ENCODE results near the gene CES2. TPM values are rescaled to one million over a fixed set of nuclear protein-coding genes. Genes with fewer than 3 reads are reported as not detected.
"Not testable (repeated sequence)": the region's sequence is repeated elsewhere in the genome, so short reads cannot be mapped to it uniquely, and the experiment has no call there.

The CES2 gene
- total RNA-seq, 1 experiment from 2014 or later = 65.7 TPM

GRCh38 chr16:66933776-66934137 is 1.6 kb upstream of the CES2 start:
- ChIA-PET POLR2A (interaction anchor here (0.8 to 2.8 kb wide), 8 partner anchors 10 to 170 kb away, joined by 3 to 48 read pairs (median 3); partner anchors contain the start of genes CES4A and PDP2), CTCF (interaction anchor here (1.2 to 5.5 kb wide), 3 partner anchors 16 to 39 kb away, joined by 3 to 58 read pairs (median 3); no protein-coding TSS in a partner anchor)
- H3K4me3 Mint-ChIP-seq (ENCODE audit: unreplicated experiment) = peak overlapping the region; percentile 97
- intact Hi-C loops (cut with micrococcal nuclease) = no loop called here
- H3K27me3 Mint-ChIP-seq (ENCODE audit: insufficient read depth, unreplicated experiment) = no peaks in the 10 kb centered on the region
- DNase-seq (ENCODE audit: unreplicated experiment) = peak; percentile 38
- peak overlapping the region; percentile 94 for H3K27ac Mint-ChIP-seq (ENCODE audit: low read depth, unreplicated experiment)
- TF ChIP-seq CTCF (IDR thresholded peaks at IDR 0.05; ENCODE audit: unreplicated experiment) = no peak
- H3K4me1 Mint-ChIP-seq (ENCODE audit: insufficient read depth, unreplicated experiment) = peaks cover 36% of the 10 kb centered on the region
- peaks cover 37% of the 10 kb centered on the region for H3K36me3 Mint-ChIP-seq (ENCODE audit: insufficient read depth, unreplicated experiment)
- TSS peak; percentile 36 for BruUV-seq (replicated peaks)
- no peaks in the 10 kb centered on the region for H3K9me3 Mint-ChIP-seq (ENCODE audit: unreplicated experiment)

DNA sequence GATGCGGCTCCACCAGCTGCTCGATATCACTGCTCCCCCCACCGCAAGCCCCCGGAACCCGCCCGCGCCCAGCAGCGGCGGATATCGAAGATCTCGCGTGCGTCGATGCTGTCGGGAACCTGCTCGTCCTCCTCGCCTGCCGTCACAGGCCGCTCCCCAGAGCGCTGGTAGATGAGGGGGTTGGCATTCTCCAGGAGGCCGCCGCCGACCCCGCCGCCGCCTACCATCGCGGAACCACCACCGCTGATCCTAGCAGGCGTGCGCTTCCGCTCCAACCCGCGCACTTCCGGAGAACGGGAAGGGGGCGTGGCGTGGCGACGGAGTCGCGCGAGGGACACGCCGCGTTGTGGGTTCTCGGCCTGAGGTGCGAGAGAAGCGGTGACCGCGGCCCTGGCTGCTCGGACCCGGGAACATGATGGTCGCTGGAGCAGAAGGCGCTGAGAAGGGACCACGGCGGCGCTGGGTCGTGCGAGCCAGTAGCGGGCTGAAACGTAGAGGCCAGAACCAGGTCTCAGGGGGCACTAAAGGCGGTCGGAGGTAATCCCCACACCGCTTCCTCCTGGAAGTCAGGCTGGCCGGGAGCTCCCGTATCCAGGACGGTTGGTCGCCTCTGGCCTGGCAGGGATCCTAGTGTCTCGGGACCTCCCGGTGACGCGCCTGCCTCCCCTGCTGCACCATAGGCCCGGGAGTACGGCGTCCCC is 1.0 kb upstream of the CES2 start, which contains the start of gene CIAO2B:
Gene CIAO2B, minus strand, starts transcription at position 265 of the 701 bp plus-strand sequence. Its CDS starts 38 bp downstream, at position 227.
- no peak for TF ChIP-seq CTCF (IDR thresholded peaks at IDR 0.05; ENCODE audit: unreplicated experiment)
- CTCF ChIA-PET = interaction anchor here (0.6 to 5.5 kb wide), 4 partner anchors 15 to 580 kb away, joined by 3 to 58 read pairs (median 3); no protein-coding TSS in a partner anchor
- POLR2A ChIA-PET = interaction anchor here (0.7 to 2.8 kb wide), 11 partner anchors 10 to 313 kb away, joined by 3 to 48 read pairs (median 5); partner anchors contain the start of genes CDH16, FHOD1 and PDP2
- Mint-ChIP-seq H3K4me1 (ENCODE audit: insufficient read depth, unreplicated experiment) (peaks cover 31% of the 10 kb centered on the region), H3K4me3 (ENCODE audit: unreplicated experiment) (peak within 1 kb of the TSS; percentile 97), H3K9me3 (ENCODE audit: unreplicated experiment) (no peaks in the 10 kb centered on the region), H3K36me3 (ENCODE audit: insufficient read depth, unreplicated experiment) (peaks cover 42% of the 10 kb centered on the region), H3K27ac (ENCODE audit: low read depth, unreplicated experiment) (peak within 1 kb of the TSS; percentile 94), H3K27me3 (ENCODE audit: insufficient read depth, unreplicated experiment) (no peaks in the 10 kb centered on the region)
- intact Hi-C loops (cut with micrococcal nuclease) = no loop called here
- TSS peak; percentile 44 for BruUV-seq (replicated peaks)
- peak; percentile 82 for DNase-seq (ENCODE audit: unreplicated experiment)

GRCh38 chr16:66934839-66935313 is 440 bp upstream of the CES2 start:
- POLR2A ChIA-PET = interaction anchor here (0.7 to 2.8 kb wide), 8 partner anchors 12 to 312 kb away, joined by 3 to 48 read pairs (median 6); partner anchors contain the start of genes CDH16, FHOD1 and PDP2
- DNase-seq (ENCODE audit: unreplicated experiment); H3K27me3 Mint-ChIP-seq (ENCODE audit: insufficient read depth, unreplicated experiment); H3K9me3 Mint-ChIP-seq (ENCODE audit: unreplicated experiment): not testable (repeated sequence)
- H3K4me3 Mint-ChIP-seq (ENCODE audit: unreplicated experiment) = peak overlapping the region; percentile 97
- TSS peak; percentile 63 for BruUV-seq (replicated peaks)
- CTCF ChIA-PET = interaction anchor here (5.5 kb wide), 1 partner anchor 41 kb away, joined by 58 read pairs; no protein-coding TSS in a partner anchor
- intact Hi-C loops (cut with micrococcal nuclease) = loop anchor here (1.0 kb wide), 1 partner anchor 40 kb away; no protein-coding TSS in a partner anchor
- H3K36me3 Mint-ChIP-seq (ENCODE audit: insufficient read depth, unreplicated experiment) = peaks cover 47% of the 10 kb centered on the region
- H3K27ac Mint-ChIP-seq (ENCODE audit: low read depth, unreplicated experiment) = peak overlapping the region; percentile 94
- H3K4me1 Mint-ChIP-seq (ENCODE audit: insufficient read depth, unreplicated experiment) = peaks cover 31% of the 10 kb centered on the region

DNA sequence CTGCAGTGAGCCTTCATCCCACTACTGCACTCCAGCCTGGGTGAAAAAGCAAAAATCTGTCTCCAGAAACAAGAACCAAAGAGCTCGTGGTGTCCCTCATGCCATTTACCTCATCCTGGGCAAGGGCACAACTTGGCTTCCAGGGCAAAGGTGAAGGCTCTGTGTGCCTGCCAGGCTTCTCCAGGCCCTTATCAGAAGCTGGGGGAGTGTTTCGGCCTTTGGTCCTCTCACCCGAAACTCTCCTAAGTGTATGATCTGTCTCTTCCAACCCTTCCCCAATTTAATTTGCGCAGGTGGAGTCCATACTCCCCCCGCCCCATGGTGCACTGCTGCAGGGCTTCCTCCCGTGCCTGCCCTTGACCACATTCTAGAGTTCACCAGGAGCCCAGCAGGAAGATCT is 1.1 kb downstream of the CES2 start:
- no peak for DNase-seq (ENCODE audit: unreplicated experiment)
- TF ChIP-seq CTCF (IDR thresholded peaks at IDR 0.05; ENCODE audit: unreplicated experiment) = no peak
- ChIA-PET CTCF (interaction anchor here (0.7 to 1.9 kb wide), 6 partner anchors 9 to 596 kb away, joined by 3 to 10 read pairs (median 4); no protein-coding TSS in a partner anchor), POLR2A (interaction anchor here (0.8 to 1.6 kb wide), 10 partner anchors 9 to 271 kb away, joined by 3 to 8 read pairs (median 4); partner anchors contain the start of gene PDP2)
- intact Hi-C loops (cut with micrococcal nuclease) = no loop called here
- H3K27ac Mint-ChIP-seq (ENCODE audit: low read depth, unreplicated experiment) = peak overlapping the region; percentile 94
- H3K9me3 Mint-ChIP-seq (ENCODE audit: unreplicated experiment) = no peaks in the 10 kb centered on the region
- H3K4me3 Mint-ChIP-seq (ENCODE audit: unreplicated experiment) = peak overlapping the region; percentile 97
- H3K27me3 Mint-ChIP-seq (ENCODE audit: insufficient read depth, unreplicated experiment) = no peaks in the 10 kb centered on the region
- no TSS peak for BruUV-seq (replicated peaks)
- peaks cover 38% of the 10 kb centered on the region for H3K36me3 Mint-ChIP-seq (ENCODE audit: insufficient read depth, unreplicated experiment)
- peaks cover 31% of the 10 kb centered on the region for H3K4me1 Mint-ChIP-seq (ENCODE audit: insufficient read depth, unreplicated experiment)
